NK-92 (cell line): Measurements from ENCODE around the gene TMEM222.

Experiments
- DNase-seq: peaks from one replicate; lab custom pipeline; 2025; ENCODE audit not compliant: unreplicated experiment; lab: John Stamatoyannopoulos, UW

Gene TMEM222

DNA sequence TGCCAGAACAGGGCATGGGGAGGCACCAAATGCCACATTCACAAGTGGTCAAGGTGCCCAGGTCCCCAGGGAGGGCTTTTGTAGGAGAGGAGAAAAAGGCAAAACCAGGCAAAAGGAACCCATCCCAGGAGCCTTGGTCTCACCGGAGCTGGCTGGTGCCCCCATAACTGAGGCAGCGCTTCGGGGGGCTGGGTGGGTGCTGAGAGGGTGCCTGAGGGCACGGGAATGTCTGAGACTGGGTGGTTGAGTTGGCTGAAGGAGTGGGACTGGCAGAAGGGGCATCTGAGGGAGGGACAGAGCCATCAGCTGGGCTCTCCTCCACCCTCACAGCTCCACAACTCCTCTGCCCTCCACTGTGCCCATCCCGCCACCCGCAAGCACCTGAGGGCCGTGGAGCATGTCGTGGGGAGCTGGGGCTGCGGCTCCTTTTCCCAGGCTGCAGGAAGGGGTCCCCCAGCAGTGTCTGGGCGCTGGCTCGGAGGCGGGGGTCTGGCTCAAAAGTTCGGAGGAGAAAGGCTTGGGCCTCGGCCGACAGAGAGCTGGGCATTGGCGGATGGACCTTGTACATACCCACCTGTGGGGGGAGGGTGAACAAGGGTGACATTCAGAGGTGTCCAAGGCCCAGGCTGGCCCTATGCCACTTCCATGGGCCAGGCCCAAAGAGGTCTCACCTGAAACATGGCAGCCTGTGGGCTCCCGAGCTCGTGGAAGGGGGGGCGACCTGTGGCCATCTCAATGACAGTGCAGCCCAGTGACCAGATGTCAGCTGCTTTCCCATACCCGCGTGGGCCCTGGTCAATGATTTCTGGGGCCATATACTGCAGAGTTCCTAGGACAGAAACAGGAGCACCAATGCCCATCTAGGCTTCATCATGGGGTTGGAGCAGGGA, 36.3 kb downstream of the TMEM222 start:
- no peak for DNase-seq

DNA sequence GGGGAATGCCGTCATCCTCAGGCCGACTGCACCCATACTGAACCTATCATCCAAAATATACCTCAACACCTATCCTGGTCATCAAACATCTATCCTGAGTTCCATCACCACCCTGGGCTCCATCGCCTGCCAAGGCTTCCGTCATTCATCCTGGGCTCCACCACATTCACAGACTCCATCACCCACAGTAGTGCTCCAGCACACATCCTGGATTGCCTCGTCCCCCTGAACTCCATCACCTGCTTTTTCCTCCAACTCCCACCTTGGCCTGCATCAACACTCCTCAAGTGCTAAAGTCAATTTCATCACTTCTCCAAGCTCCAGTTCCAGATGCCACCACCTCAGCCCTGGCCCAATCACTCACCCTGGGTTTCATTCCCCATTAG, 37.0 kb downstream of the TMEM222 start:
- DNase-seq, result no peak

DNA sequence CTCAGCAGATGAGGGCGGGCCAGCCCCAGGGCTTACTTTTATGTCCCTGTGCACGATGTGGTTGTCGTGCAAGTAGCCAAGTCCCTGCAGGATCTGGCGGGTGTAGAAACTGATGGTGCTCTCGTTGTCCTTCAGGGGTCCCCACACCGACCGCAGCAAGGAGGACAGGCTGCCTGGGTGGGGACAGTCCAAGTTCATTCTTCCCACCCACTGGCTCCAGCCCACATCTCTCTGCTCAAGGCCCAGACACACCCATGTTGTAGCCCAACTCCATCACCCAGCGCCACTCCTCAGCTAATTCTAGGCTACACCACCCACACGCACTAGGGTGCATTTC, 37.8 kb downstream of the TMEM222 start:
- DNase-seq, result no peak

DNA sequence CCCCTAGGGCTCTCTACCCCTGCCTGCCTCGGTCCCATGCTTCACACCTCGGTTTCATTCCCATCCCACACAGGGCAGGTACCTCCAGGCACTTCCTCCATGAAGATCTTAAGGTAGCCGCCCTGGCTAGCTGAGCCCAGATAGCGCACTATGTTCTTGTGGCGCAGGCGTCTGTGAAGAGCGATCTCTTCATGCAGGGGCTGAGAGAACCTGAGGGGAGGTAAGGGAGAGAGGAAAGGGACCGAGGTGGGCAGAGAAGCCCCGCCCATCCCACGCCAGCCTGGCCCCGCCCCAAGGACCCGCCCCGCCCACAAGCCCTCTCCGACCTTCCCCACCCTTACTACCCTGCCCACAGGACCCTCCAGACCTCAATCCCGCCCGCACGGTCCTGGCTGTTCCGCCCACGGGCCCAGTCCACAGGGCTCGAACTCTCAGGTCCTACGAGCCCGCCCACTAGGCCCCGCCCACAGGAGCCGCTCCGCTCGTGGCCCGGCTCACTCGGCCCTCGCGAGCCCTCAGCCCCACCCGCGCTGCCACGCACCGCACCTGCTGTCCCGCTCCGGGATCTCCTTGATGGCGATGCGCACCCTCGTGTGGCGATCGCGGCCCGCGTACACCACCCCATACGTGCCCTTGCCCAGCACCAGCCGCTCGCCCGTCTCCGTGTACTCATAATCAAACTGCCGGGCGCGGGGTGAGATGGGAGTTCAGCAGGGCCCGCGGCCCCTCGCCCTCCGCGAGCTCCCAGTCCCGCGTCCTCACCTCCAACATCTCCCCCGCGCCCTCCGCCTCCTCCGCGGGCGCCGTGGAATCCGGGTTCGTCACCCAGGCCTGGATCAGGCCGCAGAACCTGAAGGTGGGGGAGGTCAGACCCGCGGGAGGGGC, 38.4 kb downstream of the TMEM222 start:
- no peak for DNase-seq

DNA sequence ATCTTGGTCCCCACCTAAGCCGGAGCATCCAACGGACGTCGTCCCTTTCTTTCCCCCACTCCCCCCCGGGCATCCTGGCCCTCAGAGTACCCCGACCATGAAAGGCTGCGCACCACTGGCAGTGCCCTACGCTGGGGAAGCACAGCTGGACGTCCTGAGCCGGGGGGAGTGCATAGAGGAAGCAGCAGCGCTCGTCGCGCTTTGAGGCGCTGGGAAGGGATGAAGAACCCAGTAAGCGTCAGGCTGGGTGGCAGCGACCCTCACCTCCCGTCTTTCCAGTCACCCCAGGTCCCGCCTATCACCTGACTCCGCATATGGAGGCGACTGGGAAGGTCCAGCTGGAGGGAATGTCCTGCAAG, 39.1 kb downstream of the TMEM222 start:
- no peak for DNase-seq

DNA sequence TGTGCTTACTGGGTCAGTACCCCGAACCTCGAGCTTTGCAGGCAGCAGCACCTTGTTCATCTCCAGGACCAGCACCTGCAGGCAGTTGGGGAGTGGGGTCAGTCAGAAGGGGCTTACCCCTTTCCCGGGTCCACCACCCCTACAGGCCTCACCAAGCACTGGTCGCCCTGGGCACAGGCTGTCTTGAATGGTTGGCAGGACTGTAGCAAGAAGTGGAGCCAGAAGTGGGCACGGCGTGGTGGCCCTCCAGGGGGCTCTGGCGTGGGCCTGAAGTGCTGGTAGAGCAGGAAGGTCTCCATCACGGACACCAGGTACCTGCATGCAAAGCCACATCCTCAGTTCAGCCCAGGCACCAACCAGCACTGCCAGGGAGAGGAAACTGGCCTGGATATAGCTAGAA, 39.6 kb downstream of the TMEM222 start:
- no peak for DNase-seq

DNA sequence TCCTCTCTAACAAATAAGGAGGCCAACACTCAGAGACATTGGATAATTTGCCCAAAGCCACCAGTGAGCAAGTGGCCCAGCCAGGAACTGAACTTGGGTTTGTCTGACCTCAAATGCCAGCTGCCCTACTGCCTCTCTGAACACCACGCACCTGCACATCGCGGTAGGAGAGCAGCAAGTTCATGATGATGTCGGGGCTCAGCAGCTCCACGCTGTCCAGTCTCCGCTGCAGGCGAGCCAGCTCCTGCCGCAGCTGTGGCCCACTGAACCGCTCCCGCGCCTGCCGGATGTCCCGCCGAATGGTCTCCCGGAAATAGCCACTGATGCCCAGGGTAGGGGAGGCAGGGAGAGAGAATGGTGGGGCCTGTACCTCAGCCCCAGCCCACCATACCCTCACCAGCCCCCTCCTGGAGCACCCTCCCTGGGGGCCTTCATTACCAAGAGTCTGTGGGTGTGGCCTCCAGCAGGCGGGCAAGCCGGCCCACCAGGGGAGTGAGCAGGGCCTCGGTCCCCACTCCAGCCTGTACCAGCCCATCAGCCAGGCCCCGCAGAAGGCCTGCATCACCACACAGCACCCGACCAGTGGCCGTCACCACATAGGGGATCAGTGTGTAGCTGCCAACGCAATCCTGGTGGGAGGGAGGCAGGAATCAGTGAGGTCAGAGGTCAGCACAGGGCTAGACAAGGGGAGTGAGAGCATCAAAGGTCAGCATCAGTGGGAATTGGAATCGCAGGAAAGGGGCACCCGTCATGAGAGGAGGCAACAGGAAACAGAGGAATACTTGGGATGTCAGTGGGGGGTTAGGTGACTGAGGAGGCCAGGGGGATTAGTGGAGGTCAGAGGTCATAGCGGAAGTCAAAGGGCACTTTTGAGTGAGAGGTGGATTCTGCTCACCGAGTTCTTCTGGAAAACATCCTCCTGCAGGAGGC, 42.1 kb downstream of the TMEM222 start:
- DNase-seq, result no peak

DNA sequence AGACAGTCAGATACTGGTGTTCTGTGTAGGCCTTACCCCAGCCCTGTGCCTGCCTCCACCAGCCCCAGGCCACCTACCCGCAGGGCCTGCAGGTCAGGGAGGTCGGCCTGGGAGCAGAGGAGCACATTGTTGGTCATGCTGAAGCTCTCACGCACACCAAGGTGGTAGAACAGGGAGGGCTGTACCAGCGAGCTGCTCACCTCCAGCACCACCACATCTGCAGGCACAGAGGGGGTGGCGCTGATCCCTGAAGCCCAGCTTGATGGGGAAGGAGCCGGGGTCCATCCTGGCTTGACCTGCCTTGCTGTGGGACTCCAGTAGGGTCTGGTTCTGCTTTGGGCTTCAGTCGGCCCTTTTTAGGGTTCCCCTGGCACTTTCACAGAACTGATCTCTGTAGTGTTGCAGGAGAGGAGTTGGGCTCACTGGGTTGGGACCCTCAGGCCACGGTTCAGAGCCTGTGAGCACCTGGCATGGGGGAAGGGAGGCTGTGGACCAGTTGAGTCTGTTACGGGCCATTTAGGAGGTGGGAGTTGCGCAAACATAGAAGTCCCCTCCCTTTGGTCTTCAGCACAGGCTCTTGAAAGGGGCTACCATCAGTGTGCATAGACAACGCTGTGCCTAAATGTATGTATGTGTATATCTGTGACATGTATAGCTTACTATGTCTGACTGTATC, 42.9 kb downstream of the TMEM222 start:
- DNase-seq, result no peak

DNA sequence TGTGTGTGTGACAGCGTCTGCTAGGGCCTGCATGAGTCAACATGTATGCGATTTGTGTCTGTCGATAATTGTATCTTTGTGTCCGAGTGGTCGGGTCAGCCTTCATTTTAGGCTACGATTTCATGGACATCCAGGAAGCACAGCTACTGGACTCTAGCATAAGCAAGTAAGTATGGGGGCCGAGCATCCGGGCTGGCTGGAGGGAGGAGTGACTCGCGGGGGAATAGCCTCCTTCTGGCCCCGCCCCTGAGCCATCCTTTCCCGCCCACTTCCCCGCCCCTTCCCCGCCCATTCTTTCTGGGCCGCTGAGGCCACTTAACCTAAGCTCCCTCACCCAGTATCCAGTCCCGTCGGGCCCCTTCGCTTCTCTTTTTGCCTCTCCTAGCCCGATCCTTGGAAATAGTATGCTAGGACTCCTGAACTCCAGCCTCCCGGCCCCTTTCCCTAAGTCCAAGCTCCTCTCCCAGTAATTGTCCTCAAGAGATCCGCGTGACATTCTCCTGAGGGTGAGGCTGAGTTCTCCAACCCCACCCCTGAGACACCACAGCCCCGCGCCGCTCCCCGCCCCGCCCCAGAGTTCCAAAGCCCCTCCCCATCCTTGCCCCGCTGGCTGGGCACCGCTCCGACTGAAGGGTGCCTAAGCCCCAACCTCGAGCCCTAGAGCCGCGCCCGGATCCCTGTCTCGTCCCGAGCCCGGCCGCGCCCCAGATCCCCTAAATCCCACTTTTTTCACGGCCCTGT, 43.6 kb downstream of the TMEM222 start:
- DNase-seq, result no peak

DNA sequence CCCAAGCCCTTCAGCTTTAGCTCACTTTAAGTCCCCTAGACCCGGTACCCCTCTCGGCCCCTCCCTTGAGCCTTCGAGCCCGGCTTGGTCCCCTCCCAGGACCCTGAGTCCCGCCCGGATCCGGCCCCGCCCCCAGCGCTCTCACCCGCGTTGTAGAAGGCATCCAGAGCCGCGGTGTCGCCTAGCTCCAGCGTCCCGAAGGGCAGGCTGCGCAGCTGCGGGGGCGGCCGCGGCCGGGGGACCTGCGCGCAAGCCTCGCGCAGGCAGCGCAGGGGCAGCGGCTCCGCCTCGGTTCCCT, 44.1 kb downstream of the TMEM222 start:
- no peak for DNase-seq

DNA sequence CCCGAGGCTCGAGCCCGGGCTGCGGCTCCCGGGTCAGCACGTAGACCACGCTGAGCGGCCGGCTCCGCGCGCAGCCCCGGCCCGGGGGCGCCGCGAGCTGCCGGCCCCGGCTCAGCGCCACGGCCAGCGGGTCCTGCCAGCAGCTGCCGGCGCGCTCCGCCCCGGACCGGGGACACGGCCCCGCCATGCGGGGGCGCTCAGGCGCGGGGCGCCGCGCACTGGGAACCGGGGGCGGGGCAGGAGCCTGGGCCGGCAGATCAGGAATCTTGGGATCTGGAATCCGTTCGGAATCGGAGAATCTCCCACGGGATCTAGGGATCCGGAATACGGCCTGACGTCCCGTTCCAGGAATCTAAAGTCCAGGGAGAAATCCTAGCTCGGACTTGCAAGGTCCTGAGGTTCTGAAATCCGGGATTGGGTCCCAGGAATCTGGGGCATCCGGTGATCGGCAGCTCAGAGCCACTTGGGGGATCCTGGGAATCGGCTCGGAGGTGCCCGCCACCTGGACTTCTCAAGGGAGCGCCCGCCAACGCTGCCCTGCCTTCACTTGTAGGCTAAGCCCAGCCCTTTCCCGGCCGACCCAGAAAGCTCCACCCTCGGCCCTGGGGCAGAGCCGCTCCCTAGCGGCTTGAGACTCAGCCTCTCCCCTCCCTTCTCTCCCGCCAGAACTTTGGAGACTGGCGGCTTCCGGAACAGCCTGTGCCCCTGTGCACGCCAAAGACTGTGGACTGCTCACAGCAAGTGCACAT, 44.6 kb downstream of the TMEM222 start, which contains the start of gene MAP3K6:
Gene MAP3K6, minus strand, starts transcription at position 551 of the 749 bp plus-strand sequence. Its CDS starts 364 bp downstream, at position 187.
- no peak for DNase-seq

DNA sequence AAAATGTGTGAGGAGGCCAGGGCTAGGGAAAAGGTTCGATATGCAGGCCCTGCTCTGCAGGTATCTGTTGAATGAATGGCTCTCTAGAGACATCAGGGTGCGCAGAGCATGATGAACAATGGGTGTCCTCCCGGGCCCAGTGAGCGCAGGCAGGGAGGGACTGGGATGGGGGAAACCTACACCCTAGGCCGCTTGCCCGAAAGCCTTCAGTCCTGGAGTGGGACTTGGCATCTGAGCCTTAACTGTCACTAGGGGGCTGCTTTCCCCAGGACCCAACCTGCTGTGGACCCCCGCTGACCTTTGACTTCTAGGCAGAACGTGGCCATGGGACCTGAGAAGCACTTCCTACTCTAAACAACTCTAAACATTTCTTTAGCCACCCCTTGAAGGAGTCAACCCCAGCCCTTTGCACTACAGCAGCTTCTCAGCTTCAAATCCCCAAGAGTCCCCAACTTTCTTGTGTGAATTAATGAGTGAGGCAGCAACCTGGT, 45.2 kb downstream of the TMEM222 start:
- DNase-seq, result no peak

DNA sequence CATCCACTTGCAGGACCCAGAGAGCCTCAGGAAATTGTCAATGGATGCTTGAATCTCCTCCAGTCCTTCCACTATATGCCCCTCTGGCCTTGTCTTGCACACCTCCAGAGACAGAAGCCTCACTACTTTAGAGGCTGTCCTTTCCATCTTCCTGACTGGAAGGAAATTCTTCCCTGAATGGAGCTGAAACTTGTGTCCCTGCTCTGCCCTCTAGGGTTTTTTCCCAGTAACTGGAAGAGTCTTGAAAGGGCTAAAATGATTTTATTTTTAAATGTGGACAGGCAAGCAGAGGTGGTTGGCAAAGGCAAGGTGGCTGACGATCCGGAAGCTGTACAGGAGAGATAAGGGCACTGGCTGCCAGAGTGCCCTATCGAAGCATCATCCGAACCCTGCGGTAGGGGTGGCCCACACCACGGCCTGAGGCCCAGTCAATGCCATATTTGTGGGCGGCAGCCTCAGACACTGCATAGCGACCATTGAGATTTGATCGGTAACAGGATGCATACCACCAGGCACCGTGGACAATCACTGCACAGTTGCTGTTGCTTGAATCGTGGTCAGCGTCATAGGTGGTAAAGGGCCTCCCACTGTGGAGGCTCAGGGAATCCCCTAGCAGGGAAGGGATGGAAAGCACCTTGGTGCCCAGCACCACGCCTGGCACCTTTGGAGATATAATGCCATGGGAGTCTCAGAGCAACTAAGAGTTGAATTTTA, 47.1 kb downstream of the TMEM222 start:
- DNase-seq, result no peak

DNA sequence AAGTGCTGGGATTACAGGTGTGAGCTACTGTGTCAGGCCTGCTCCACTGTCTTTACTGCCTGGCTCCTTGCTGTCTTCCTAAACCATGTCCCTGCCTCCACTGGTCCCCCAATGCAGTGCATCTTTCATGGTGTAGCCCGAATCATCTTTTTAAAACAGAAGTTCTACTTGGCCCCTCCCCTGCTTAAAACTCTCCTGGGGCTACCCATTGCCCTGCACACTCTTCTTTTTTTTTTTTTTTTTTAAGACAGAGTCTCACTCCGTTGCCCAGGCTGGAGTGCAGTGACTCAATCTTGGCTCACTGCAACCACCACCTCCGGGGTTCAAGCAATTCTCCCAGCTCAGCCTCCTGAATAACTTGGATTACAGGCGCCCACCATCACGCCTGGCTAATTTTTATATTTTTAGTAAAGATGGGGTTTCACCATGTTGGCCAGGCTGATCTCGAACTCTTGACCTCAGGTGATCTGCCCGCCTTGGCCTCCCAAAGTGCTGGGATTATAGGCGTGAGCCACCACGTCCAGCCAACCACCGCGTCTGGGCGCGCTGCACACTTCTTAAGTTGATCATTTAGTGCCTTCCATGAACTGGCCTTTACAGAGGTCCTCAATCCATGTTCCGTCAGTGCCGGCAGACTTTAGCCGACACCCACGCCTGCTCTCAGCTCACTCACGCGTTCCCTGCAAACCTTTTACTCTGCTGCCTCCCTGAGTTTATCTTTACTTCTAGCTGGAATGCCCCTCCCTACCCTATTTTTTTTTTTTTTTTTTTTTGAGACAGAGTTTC, 50.3 kb downstream of the TMEM222 start:
- no peak for DNase-seq

DNA sequence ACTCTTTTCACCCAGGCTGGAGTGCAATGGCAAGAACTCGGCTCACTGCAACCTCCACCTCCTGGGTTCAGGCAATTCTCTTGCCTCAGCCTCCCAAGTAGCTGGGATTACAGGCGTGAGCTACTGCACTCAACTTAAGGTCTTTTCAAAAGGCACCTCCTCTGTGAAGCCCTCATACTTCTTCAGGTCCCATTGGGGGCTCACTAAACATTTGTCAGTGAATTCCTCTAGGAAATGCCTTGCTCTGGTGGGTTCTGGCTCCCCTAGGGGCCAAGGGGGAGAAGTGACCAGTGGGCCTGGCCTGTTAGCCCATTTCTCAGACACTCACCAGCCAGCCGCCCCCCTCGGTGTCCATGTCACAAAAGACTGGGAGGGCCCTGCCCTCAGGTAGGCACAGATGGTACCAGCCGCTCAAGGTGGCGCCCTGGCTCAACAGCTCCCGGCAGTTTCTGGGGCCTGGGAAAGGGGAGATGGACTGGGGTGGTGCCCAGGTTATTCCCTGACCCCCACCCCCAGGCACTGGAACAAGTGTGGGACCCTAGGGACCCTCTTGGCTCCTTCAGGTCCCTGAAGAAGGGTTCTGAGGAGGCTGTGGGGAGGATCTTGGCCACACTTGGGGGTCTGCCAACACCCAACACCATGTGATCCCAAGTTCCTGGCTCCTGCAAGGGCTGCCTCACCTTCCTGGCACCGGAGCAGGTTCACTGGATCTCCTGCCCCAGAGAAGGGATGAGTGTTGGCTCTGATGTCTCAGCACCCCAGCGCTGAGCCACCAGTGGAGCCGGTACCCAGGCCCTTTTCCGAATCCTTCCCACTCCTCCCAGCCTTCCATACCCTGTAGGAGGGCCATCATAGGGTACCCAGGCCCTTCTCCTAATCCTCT, 51.1 kb downstream of the TMEM222 start:
- no peak for DNase-seq

DNA sequence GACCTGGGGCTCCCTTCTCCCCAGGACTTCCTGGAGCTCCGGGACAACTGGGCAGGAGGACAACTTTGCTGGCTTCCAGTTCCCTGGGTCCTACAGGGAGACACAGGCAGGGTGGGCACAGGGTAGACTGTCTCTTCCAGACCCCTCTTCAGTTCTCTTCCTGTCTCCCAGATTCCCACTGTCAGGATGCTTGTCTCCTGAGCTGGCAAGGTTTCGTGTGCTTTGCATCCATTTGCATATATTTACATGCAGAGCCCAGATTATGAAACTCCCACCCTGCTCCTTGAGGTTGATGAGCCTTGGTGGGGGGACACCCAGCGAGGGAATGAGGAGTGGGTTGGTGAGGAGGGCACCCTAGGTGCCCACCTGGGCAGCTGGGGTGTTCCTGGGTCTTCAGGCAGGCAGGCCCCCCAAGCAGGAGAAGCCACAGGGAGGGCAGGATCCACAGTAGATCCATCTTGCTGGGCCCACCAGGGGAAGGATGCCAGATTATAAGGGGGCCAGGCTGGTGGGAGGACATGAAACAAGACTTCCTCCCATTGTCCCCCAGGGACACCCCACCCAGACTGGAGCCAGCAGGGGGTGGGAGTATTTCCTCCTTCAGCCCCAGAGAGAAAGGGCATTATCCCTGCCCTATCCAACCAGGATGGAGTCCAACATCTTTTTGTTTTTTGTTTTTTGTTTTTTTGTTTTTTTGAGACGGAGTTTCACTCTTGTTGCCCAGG, 52.6 kb downstream of the TMEM222 start, which contains the start of gene FCN3:
Gene FCN3, minus strand, starts transcription at position 463 of the 725 bp plus-strand sequence. Its CDS starts 6 bp downstream, at position 457.
- DNase-seq, result no peak
